ENCODE data around the gene SPRED3.

GRCh38 chr19:38434549-38435051 is 46.1 kb downstream of the SPRED3 start:
- TF ChIP-seq CTCF (conservative IDR thresholded peaks at IDR 0.05 in 1 of 2, IDR thresholded peaks at IDR 0.05 in 1 of 2; ENCODE audit: extremely low read depth in 1 of 2, insufficient read depth in 1 of 2, low read depth in 1 of 2, low read length in 2 of 2) = no peak
- TF ChIP-seq EZH2 (IDR thresholded peaks at IDR 0.05; ENCODE audit: borderline replicate concordance, low read length) = no peak

All from mammary epithelial cell (primary cell).